H1 (cell line): ENCODE results near the gene NDFIP2. TPM values are rescaled to one million over a fixed set of nuclear protein-coding genes. Genes with fewer than 3 reads are reported as not detected.

Experiments used
- CTCF ChIA-PET: fragments of 300-600 bp; sonication (Branson Sonifier 250); formaldehyde crosslinking; loops from one replicate; lab custom pipeline; 2021; ENCODE audit not compliant: partially characterized antibody; lab: Charles Lee
- POLR2A ChIA-PET: fragments of 300-600 bp; sonication (Branson Sonifier 250); formaldehyde crosslinking; loops from one replicate; lab custom pipeline; 2021; ENCODE audit warnings: inconsistent platforms; ENCODE audit not compliant: partially characterized antibody; lab: Charles Lee
- DNase-seq, 2 experiments: peaks; one replicate each; pipeline versions ENCODE4 v3.0.0 to v3.0.0-alpha.2; 2010 to 2022; ENCODE audit warnings: low spot score in 2 of 2, low read depth in 1 of 2, mixed read lengths in 1 of 2
- FAIRE-seq: peaks from 2 replicates; lab custom pipeline; 2011; peaks lifted over from hg19 to GRCh38; lab: Jason Lieb, UNC
- H2AFZ ChIP-seq: 2 replicates; pipeline ENCODE4 v1.8.1; 2012; ENCODE audit warnings: low read length, inconsistent platforms
- H2AK5ac ChIP-seq: 2 replicates; pipeline ENCODE4 v1.6.1; 2013; ENCODE audit warnings: low read depth, low read length
- H2BK120ac ChIP-seq: replicated peaks from 2 replicates; pipeline ENCODE3; 2013; ENCODE audit warnings: low read depth, low read length, inconsistent platforms
- H2BK12ac ChIP-seq: 2 replicates; pipeline ENCODE4 v1.6.1; 2013; ENCODE audit warnings: low read depth, low read length
- H2BK15ac ChIP-seq: 2 replicates; pipeline ENCODE4 v1.6.1; 2013; ENCODE audit warnings: low read length
- H2BK20ac ChIP-seq: 2 replicates; pipeline ENCODE4 v1.6.1; 2013; ENCODE audit warnings: low read length
- H2BK5ac ChIP-seq: 2 replicates; pipeline ENCODE4 v1.6.1; 2013; ENCODE audit warnings: low read depth, low read length
- H3K14ac ChIP-seq: 2 replicates; pipeline ENCODE4 v1.6.1; 2013; ENCODE audit warnings: inconsistent platforms; ENCODE audit not compliant: insufficient read length
- H3K18ac ChIP-seq: 2 replicates; pipeline ENCODE4 v1.6.1; 2013; ENCODE audit warnings: low read length; ENCODE audit errors: extremely low read depth
- H3K23ac ChIP-seq: 2 replicates; pipeline ENCODE4 v1.6.1; 2013; ENCODE audit warnings: inconsistent platforms; ENCODE audit not compliant: insufficient read length
- H3K23me2 ChIP-seq: 2 replicates; pipeline ENCODE4 v1.6.1; 2013; ENCODE audit warnings: low read depth, low read length
- H3K27ac ChIP-seq: 2 replicates; pipeline ENCODE4 v1.6.1; 2011; ENCODE audit warnings: low read depth, low read length, inconsistent platforms
- H3K27me3 ChIP-seq, 4 experiments: replicated peaks in 1 of 4; 1 replicate in 1 of 4; 2 replicates in 3 of 4; pipeline versions ENCODE4 v1.6.1 to v1.8.1; 2011 to 2013; ENCODE audit warnings: low read length in 3 of 4, mild to moderate bottlenecking in 3 of 4, inconsistent platforms in 2 of 4, mixed read lengths in 2 of 4, moderate library complexity in 1 of 4; ENCODE audit not compliant: control insufficient read depth in 3 of 4, insufficient read depth in 3 of 4; ENCODE audit errors: extremely low read depth in 1 of 4
- H3K36me3 ChIP-seq, 4 experiments: 2 replicates each; pipeline versions ENCODE4 v1.6.1 to v1.8.1; 2011 to 2013; ENCODE audit warnings: mild to moderate bottlenecking in 4 of 4, low read length in 3 of 4, moderate library complexity in 2 of 4, control low read depth in 1 of 4, inconsistent platforms in 1 of 4; ENCODE audit not compliant: insufficient read depth in 4 of 4, control insufficient read depth in 2 of 4
- H3K4ac ChIP-seq: replicated peaks from 2 replicates; pipeline ENCODE3; 2013; ENCODE audit warnings: low read length, low read depth, mixed read lengths, inconsistent platforms; ENCODE audit not compliant: insufficient read length
- H3K4me1 ChIP-seq, 4 experiments: replicated peaks in 1 of 4; 1 replicate in 1 of 4; 2 replicates in 3 of 4; pipeline versions ENCODE4 v1.6.1 to v1.8.1; 2011 to 2013; ENCODE audit warnings: low read length in 3 of 4, inconsistent platforms in 2 of 4, mixed read lengths in 1 of 4; ENCODE audit not compliant: insufficient read depth in 4 of 4, control insufficient read depth in 3 of 4
- H3K4me2 ChIP-seq, 2 experiments: 2 replicates each; pipeline versions ENCODE4 v1.6.1 to v1.8.1; 2011 to 2013; ENCODE audit warnings: low read depth in 2 of 2, low read length in 2 of 2, control low read depth in 1 of 2, inconsistent platforms in 1 of 2, mild to moderate bottlenecking in 1 of 2; ENCODE audit not compliant: insufficient read depth in 1 of 2
- H3K4me3 ChIP-seq, 4 experiments: fragments of 200-600, 300-600 bp in 1 of 4; sonication (generic), shearing (Covaris generic), sonication (Bioruptor Twin) in 1 of 4; 2 replicates each; pipeline versions ENCODE4 v1.5.1 to v1.8.1; 2011 to 2016; ENCODE audit warnings: low read length in 4 of 4, low read depth in 3 of 4, control low read depth in 2 of 4, inconsistent platforms in 2 of 4, mild to moderate bottlenecking in 2 of 4, mixed read lengths in 1 of 4, moderate library complexity in 1 of 4; ENCODE audit not compliant: insufficient read depth in 2 of 4; ENCODE audit errors: extremely low read depth in 1 of 4
- H3K56ac ChIP-seq: replicated peaks from 2 replicates; pipeline ENCODE3; 2013; ENCODE audit warnings: low read depth, mild to moderate bottlenecking, mixed read lengths, low read length, inconsistent platforms; ENCODE audit not compliant: insufficient read length
- H3K79me1 ChIP-seq: 2 replicates; pipeline ENCODE4 v1.6.1; 2013; ENCODE audit warnings: low read depth, low read length, control low read depth
- H3K79me2 ChIP-seq, 2 experiments: 2 replicates each; pipeline versions ENCODE4 v1.6.1 to v1.8.1; 2012 to 2013; ENCODE audit warnings: low read length in 2 of 2, mild to moderate bottlenecking in 2 of 2, inconsistent platforms in 1 of 2; ENCODE audit not compliant: insufficient read depth in 2 of 2, control insufficient read depth in 1 of 2
- H3K9ac ChIP-seq, 4 experiments: replicated peaks in 1 of 4; 1 replicate in 1 of 4; 2 replicates in 3 of 4; pipeline versions ENCODE4 v1.6.1 to v1.8.1; 2011 to 2013; ENCODE audit warnings: low read depth in 3 of 4, low read length in 3 of 4, control low read depth in 2 of 4, mild to moderate bottlenecking in 2 of 4, moderate library complexity in 2 of 4, inconsistent platforms in 1 of 4; ENCODE audit errors: extremely low read depth in 1 of 4
- H3K9me3 ChIP-seq, 2 experiments: 2 replicates each; pipeline versions ENCODE4 v1.6.1 to v1.8.1; 2012 to 2013; ENCODE audit warnings: mild to moderate bottlenecking in 2 of 2, moderate library complexity in 2 of 2, control low read depth in 1 of 2, inconsistent platforms in 1 of 2, low read depth in 1 of 2, low read length in 1 of 2, mixed read lengths in 1 of 2; ENCODE audit not compliant: insufficient read depth in 2 of 2
- H4K20me1 ChIP-seq, 2 experiments: replicated peaks in 1 of 2; 2 replicates each; pipeline versions ENCODE3 to v1.8.1; 2011 to 2013; ENCODE audit warnings: inconsistent platforms in 2 of 2, low read length in 2 of 2, mild to moderate bottlenecking in 1 of 2; ENCODE audit not compliant: insufficient read depth in 2 of 2, control insufficient read depth in 1 of 2
- H4K5ac ChIP-seq: 2 replicates; pipeline ENCODE4 v1.6.1; 2013; ENCODE audit warnings: low read length, low read depth, mixed read lengths, inconsistent platforms; ENCODE audit not compliant: insufficient read length
- H4K8ac ChIP-seq: 2 replicates; pipeline ENCODE4 v1.8.0; 2013; ENCODE audit warnings: mild to moderate bottlenecking, moderate library complexity, low read length, inconsistent platforms; ENCODE audit not compliant: insufficient read depth; ENCODE audit errors: extremely low read depth
- H4K91ac ChIP-seq: replicated peaks from 2 replicates; pipeline ENCODE3; 2013; ENCODE audit warnings: low read length, mixed read lengths, inconsistent platforms; ENCODE audit not compliant: insufficient read length
- BACH1 ChIP-seq: IDR thresholded peaks from 2 replicates; pipeline ENCODE4 v1.6.1; 2012; ENCODE audit warnings: low read length, improper control_type of control experiment
- CHD2 ChIP-seq: IDR thresholded peaks from 2 replicates; pipeline ENCODE4 v1.6.1; 2012; ENCODE audit warnings: low read length, improper control_type of control experiment
- FOSL1 ChIP-seq: IDR thresholded peaks from 2 replicates; pipeline ENCODE4 v1.6.1; 2011; ENCODE audit warnings: mild to moderate bottlenecking, low read depth, low read length, moderate library complexity; ENCODE audit not compliant: insufficient read depth
- JUN ChIP-seq: IDR thresholded peaks from 2 replicates; pipeline ENCODE4 v1.6.1; 2011; ENCODE audit warnings: low read depth, mild to moderate bottlenecking, improper control_type of control experiment, low read length
- KDM1A ChIP-seq: fragments of 200-600, 300-600 bp; sonication (generic); IDR thresholded peaks from 2 replicates; pipeline ENCODE4 v1.7.1; 2016; ENCODE audit warnings: mild to moderate bottlenecking, low read length, borderline replicate concordance
- NANOG ChIP-seq: IDR thresholded peaks from 2 replicates; pipeline ENCODE4 v1.6.1; 2011; ENCODE audit warnings: low read length, low read depth, mild to moderate bottlenecking, inconsistent platforms; ENCODE audit not compliant: insufficient read depth, poor library complexity, severe bottlenecking
- POLR2AphosphoS5 ChIP-seq: IDR thresholded peaks from 2 replicates; pipeline ENCODE4 v1.6.1; 2011; ENCODE audit warnings: low read depth, low read length
- RBBP5 ChIP-seq: IDR thresholded peaks from 2 replicates; pipeline ENCODE4 v1.7.1; 2012; ENCODE audit warnings: low read depth, mild to moderate bottlenecking, inconsistent platforms, low read length, moderate library complexity, borderline replicate concordance
- RNF2 ChIP-seq: fragments of 200-900, 300-1000 bp; sonication (generic); IDR thresholded peaks from 2 replicates; pipeline ENCODE4 v1.7.1; 2016; ENCODE audit warnings: borderline replicate concordance, low read depth, mild to moderate bottlenecking, antibody characterized with exemption, low read length; ENCODE audit not compliant: poor library complexity, severe bottlenecking; ENCODE audit errors: missing control alignments
- SAP30 ChIP-seq: fragments of 300-600 bp; sonication (generic); IDR thresholded peaks from 2 replicates; pipeline ENCODE4 v1.7.1; 2012; ENCODE audit warnings: low read length, moderate library complexity, mild to moderate bottlenecking, inconsistent platforms; ENCODE audit not compliant: insufficient read depth, insufficient replicate concordance
- SP4 ChIP-seq: IDR thresholded peaks from 2 replicates; pipeline ENCODE4 v1.6.1; 2012; ENCODE audit warnings: low read length, inconsistent platforms
- TAF7 ChIP-seq: optimal IDR thresholded peaks from 2 replicates; pipeline ENCODE3; 2011; ENCODE audit warnings: low read depth, mild to moderate bottlenecking, inconsistent platforms, low read length, moderate library complexity, borderline replicate concordance
- TCF12 ChIP-seq: IDR thresholded peaks from 2 replicates; pipeline ENCODE4 v1.6.1; 2011; ENCODE audit warnings: low read depth, mild to moderate bottlenecking, low read length
- WGBS, 2 experiments: shearing (Covaris generic) in 1 of 2; methylation state at CpG; one replicate each; pipeline versions ENCODE4 v1.1.6 to v1.1.7; 2013 to 2015; ENCODE audit warnings: low lambda C conversion rate in 2 of 2, mixed read lengths in 2 of 2, inconsistent platforms in 1 of 2, low coverage in 1 of 2, missing lambda C conversion rate in 1 of 2; ENCODE audit not compliant: insufficient replicate concordance in 2 of 2, insufficient coverage in 1 of 2, insufficient read length in 1 of 2; ENCODE audit errors: extremely low coverage in 1 of 2, missing lambda C conversion rate in 1 of 2; 5-methylcytosine and 5-hydroxymethylcytosine counted together
- polyA plus RNA-seq, 7 experiments: library from polyadenylated mRNA; depleted of rRNA in 3 of 7; stranded (reverse) in 5 of 7; unstranded in 2 of 7; fragments of >200 nt in 5 of 7; fragments of 200-250 nt in 2 of 7; gene quantifications; 1 replicate in 5 of 7; 2 replicates in 1 of 7; 4 replicates in 1 of 7; pipeline versions ENCODE4 v1.2.1 to v1.2.3, GENCODE V29; 2011 to 2013; ENCODE audit warnings: missing spikeins in 2 of 7, mixed read lengths in 2 of 7
- total RNA-seq: library from RNA; stranded (reverse); fragmentation: NEBNext Ultra II Directional; extraction: Animal tissue kit (Norgen Biotek cat#: 25700); gene quantifications from 2 replicates; pipeline ENCODE4 v1.2.1, GENCODE V29; 2021
- TF ChIP-seq, protein P1 (sequence below): IDR thresholded peaks from 2 replicates; pipeline ENCODE4 v1.6.1; 2012; ENCODE audit warnings: inconsistent platforms

The NDFIP2 gene
- total and polyA plus RNA-seq, 2 of the 8 experiments (the other 6 are each of a cell fraction or from before 2014, with no cell fraction given), result 11.1 to 32.9 TPM

DNA sequence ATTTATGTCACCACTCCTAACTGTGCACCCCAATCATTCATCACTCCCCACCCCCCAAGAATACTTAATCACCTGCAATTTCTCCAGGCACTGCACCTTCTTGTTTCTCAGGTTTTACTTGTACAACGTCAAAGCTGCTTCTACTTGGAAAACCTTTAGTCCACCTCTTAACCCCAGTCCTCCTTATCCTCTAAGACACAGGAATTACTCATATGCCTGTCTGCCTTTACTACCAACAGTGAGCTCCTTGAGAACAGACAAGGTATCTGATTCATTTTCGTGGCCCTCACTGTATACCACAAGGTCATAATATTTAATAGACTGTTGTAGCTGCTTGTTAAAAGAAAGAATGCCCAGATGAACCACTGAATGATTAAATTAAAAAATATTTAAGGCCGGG, 21.0 kb upstream of the NDFIP2 start:
- no peak overlapping the region for H3K4ac ChIP-seq
- H2BK15ac ChIP-seq, result no peak overlapping the region
- no peaks in the 10 kb centered on the region for H3K9me3 ChIP-seq
- H4K91ac ChIP-seq, result no peak overlapping the region
- no peaks in the 10 kb centered on the region for H3K79me1 ChIP-seq
- H2AFZ ChIP-seq, result 0 out of 2 replicates have a peak overlapping the region, but pooled peaks have one; percentile 70
- H4K20me1 ChIP-seq, result no peaks in the 10 kb centered on the region
- no peaks in the 10 kb centered on the region for H3K36me3 ChIP-seq
- no peaks in the 10 kb centered on the region for H3K27me3 ChIP-seq
- no peak overlapping the region for H2BK12ac ChIP-seq
- no peak overlapping the region for H2BK5ac ChIP-seq
- FAIRE-seq (no peak), DNase-seq (no peak)
- ChIA-PET POLR2A (no interaction called here), CTCF (interaction anchor here (1.2 to 1.6 kb wide), 2 partner anchors 18 to 36 kb away, joined by 4 to 5 read pairs; no protein-coding TSS in a partner anchor)
- no peak overlapping the region for H3K56ac ChIP-seq
- WGBS, 2 experiments, result 90% methylated on average over 3 of the region's 3 CpGs; no CpG with 5 or more reads in 1 of the 2 experiments
- H3K23me2 ChIP-seq, result no peaks in the 10 kb centered on the region; the same call in 1 of the 2 replicates
- H3K23ac ChIP-seq, result no peak overlapping the region
- H3K27ac ChIP-seq, result no peak overlapping the region
- no peak overlapping the region for H2BK120ac ChIP-seq
- H2AK5ac ChIP-seq, result no peak overlapping the region
- H4K5ac ChIP-seq, result no peak overlapping the region
- no peaks in the 10 kb centered on the region for H3K4me1 ChIP-seq
- H3K9ac ChIP-seq, result no peak overlapping the region
- H3K18ac ChIP-seq, result no peak overlapping the region
- H3K79me2 ChIP-seq, result no peaks in the 10 kb centered on the region
- H3K14ac ChIP-seq, result no peak overlapping the region
- H4K8ac ChIP-seq, result no peak overlapping the region
- no peak overlapping the region for H3K4me2 ChIP-seq
- no peak overlapping the region for H2BK20ac ChIP-seq
- H3K4me3 ChIP-seq, result no peak overlapping the region
- TF ChIP-seq JUN (no peak), FOSL1 (no peak), KDM1A (no peak), POLR2AphosphoS5 (no peak), RNF2 (no peak), RBBP5 (no peak), TCF12 (no peak), SAP30 (no peak), BACH1 (no peak), SP4 (no peak), TAF7 (no peak), NANOG (no peak), CHD2 (no peak)
- TF ChIP-seq, protein P1, sequence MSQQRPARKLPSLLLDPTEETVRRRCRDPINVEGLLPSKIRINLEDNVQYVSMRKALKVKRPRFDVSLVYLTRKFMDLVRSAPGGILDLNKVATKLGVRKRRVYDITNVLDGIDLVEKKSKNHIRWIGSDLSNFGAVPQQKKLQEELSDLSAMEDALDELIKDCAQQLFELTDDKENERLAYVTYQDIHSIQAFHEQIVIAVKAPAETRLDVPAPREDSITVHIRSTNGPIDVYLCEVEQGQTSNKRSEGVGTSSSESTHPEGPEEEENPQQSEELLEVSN, result no peak
